Measurements from ENCODE around the gene C2CD2L. TPM values are rescaled to one million over a fixed set of nuclear protein-coding genes. Genes with fewer than 3 reads are reported as not detected.
"Not testable (repeated sequence)": the region's sequence is repeated elsewhere in the genome, so short reads cannot be mapped to it uniquely, and the experiment has no call there.

Gene C2CD2L
- total and polyA plus RNA-seq, 2 donors from 2014 or later: 16.0 to 17.7 TPM

DNA sequence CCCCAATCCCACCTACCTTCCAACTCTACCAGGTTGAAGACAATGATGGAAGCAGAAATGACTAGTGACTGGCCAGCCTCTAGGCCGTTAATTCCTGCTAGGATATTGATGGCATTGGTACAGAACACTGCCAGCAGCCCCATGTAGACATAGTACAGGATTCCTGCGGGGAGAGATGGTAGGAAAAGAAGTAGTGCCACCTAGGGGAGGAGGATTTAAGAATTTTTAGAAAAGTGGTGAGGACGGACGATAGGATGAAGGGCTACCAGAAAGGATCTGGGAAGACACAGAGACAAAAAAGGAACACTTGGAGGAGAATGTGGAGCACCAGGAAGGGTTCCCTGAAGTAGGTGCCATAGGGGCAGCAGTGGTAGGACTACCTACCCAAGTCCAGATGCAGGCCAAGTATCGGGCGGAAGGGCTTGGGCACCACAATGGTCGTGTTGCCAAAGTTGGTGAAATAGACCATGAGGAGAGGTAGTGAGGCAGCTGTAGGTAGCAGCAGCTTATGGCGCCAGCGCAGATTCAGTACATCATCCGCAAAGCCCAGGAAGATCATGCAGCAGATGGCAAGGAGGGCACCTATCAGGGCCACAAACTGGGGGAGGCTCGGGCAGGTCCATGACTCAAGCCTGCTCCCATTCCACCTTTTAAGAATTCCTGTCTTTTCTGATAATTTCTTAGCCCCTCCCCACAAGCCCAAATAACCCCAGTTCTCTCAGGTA, 6.7 kb upstream of the C2CD2L start:
- Histone ChIP-seq H3K9me3 (ENCODE audit: control insufficient read depth in 2 of 3, insufficient read depth in 1 of 3, low read length in 3 of 3) (no peaks in the 10 kb centered on the region), H3K4me1 (ENCODE audit: control insufficient read depth in 2 of 3, insufficient read depth in 2 of 3, low read depth in 1 of 3, low read length in 3 of 3) (peaks cover 0 to 12% (median 11%) of the 10 kb centered on the region in 3 donors), H3K36me3 (ENCODE audit: control insufficient read depth in 2 of 3, insufficient read depth in 3 of 3, low read length in 3 of 3) (peaks cover 4 to 11% (median 9%) of the 10 kb centered on the region in 3 donors), H3K27me3 (ENCODE audit: control insufficient read depth, insufficient read depth, low read length) (no peaks in the 10 kb centered on the region), H3K27ac (ENCODE audit: low read depth in 2 of 2, low read length in 2 of 2) (no peak overlapping the region), H3K9ac (ENCODE audit: low read length in 3 of 3) (peak overlapping the region in 1 of 3 donors; percentile 82), H3K4me3 (ENCODE audit: low read length in 3 of 3) (peak overlapping the region in 2 of 3 donors; percentile 71 to 91)
- FAIRE-seq (no peak), DNase-seq (no peak)
- intact Hi-C loops (cut with DNase I): no loop called here
- TF ChIP-seq, protein P1, sequence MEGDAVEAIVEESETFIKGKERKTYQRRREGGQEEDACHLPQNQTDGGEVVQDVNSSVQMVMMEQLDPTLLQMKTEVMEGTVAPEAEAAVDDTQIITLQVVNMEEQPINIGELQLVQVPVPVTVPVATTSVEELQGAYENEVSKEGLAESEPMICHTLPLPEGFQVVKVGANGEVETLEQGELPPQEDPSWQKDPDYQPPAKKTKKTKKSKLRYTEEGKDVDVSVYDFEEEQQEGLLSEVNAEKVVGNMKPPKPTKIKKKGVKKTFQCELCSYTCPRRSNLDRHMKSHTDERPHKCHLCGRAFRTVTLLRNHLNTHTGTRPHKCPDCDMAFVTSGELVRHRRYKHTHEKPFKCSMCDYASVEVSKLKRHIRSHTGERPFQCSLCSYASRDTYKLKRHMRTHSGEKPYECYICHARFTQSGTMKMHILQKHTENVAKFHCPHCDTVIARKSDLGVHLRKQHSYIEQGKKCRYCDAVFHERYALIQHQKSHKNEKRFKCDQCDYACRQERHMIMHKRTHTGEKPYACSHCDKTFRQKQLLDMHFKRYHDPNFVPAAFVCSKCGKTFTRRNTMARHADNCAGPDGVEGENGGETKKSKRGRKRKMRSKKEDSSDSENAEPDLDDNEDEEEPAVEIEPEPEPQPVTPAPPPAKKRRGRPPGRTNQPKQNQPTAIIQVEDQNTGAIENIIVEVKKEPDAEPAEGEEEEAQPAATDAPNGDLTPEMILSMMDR (IDR thresholded peaks at IDR 0.05; ENCODE audit: borderline replicate concordance, extremely low read depth, insufficient read depth): no peak

DNA sequence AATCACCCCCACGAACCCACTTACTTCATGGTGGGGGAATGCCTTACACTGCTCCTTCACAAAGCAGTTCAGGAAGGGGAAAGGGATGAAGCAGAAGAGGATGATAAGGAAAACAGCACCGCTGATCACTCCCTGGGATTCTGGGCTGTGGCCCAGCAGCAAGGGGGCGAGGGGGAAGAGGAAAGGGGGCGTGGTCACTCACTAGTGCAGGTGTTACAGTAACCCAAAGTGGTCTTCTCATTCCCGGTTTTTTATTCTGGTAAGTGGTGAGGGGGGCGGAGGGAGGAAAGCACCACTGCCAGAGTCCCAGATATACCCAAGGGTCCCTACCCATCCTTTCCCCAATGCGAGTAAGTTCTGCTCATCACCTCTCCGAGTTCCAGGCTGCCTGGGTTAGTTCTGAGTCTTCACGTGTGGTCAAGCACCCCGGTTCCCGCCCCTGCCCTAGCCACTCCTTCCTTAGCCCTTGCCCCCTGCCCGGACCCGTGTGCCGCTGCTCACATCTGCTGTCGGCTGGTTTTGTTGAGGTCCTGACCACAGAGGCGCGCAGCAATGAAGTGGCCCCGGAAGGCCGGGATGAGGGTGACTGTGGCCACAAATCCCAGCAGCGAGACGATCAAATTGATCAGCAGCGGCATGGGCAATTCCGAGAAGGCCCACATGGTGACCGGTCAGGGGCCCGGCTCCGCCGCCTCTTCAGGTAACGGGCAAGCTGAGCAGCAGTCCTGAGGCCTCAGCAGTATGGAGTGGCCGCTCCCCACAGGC, 6.0 kb upstream of the C2CD2L start:
- TF ChIP-seq, protein P1 (IDR thresholded peaks at IDR 0.05; ENCODE audit: borderline replicate concordance, extremely low read depth, insufficient read depth): peak; percentile 8
- Histone ChIP-seq H3K4me3 (ENCODE audit: low read length in 3 of 3) (peak overlapping the region; percentile 71 to 97 (median 91)), H3K9me3 (ENCODE audit: control insufficient read depth in 2 of 3, insufficient read depth in 1 of 3, low read length in 3 of 3) (no peaks in the 10 kb centered on the region), H3K9ac (ENCODE audit: low read length in 3 of 3) (peak overlapping the region; percentile 82 to 90 (median 88)), H3K36me3 (ENCODE audit: control insufficient read depth in 2 of 3, insufficient read depth in 3 of 3, low read length in 3 of 3) (peaks cover 4 to 11% (median 9%) of the 10 kb centered on the region in 3 donors), H3K27me3 (ENCODE audit: control insufficient read depth, insufficient read depth, low read length) (no peaks in the 10 kb centered on the region), H3K4me1 (ENCODE audit: control insufficient read depth in 2 of 3, insufficient read depth in 2 of 3, low read depth in 1 of 3, low read length in 3 of 3) (peaks cover 0 to 15% (median 12%) of the 10 kb centered on the region in 3 donors), H3K27ac (ENCODE audit: low read depth in 2 of 2, low read length in 2 of 2) (peak overlapping the region; percentile 95 to 97)
- FAIRE-seq (no peak), DNase-seq (peak in 2 of 5 donors; percentile 40 to 87)
- intact Hi-C loops (cut with DNase I): no loop called here

GRCh38 chr11:119101759-119102423, 5.3 kb upstream of the C2CD2L start, which contains the start of gene DPAGT1:
TSS of gene DPAGT1 (minus strand) at chr11:119101853. CDS start at chr11:119101655, 198 bp downstream.
- H3K27ac ChIP-seq (ENCODE audit: low read depth in 2 of 2, low read length in 2 of 2): peak within 1 kb of the TSS; percentile 95 to 97
- DNase-seq (peak; percentile 94 to 98 (median 94)), FAIRE-seq (peak; percentile 38)
- peaks cover 6 to 22% (median 19%) of the 10 kb centered on the region in 3 donors for H3K4me1 ChIP-seq (ENCODE audit: control insufficient read depth in 2 of 3, insufficient read depth in 2 of 3, low read depth in 1 of 3, low read length in 3 of 3)
- TF ChIP-seq, protein P1 (IDR thresholded peaks at IDR 0.05; ENCODE audit: borderline replicate concordance, extremely low read depth, insufficient read depth): no peak
- H3K9ac ChIP-seq (ENCODE audit: low read length in 3 of 3): peak within 1 kb of the TSS; percentile 82 to 90 (median 88)
- H3K4me3 ChIP-seq (ENCODE audit: low read length in 3 of 3): peak within 1 kb of the TSS; percentile 71 to 97 (median 91)
- intact Hi-C loops (cut with DNase I): no loop called here
- H3K36me3 ChIP-seq (ENCODE audit: control insufficient read depth in 2 of 3, insufficient read depth in 3 of 3, low read length in 3 of 3): peaks cover 4 to 10% (median 9%) of the 10 kb centered on the region in 3 donors
- H3K9me3 ChIP-seq (ENCODE audit: control insufficient read depth in 2 of 3, insufficient read depth in 1 of 3, low read length in 3 of 3): no peaks in the 10 kb centered on the region
- H3K27me3 ChIP-seq (ENCODE audit: control insufficient read depth, insufficient read depth, low read length): no peaks in the 10 kb centered on the region

GRCh38 chr11:119103161-119103664, 3.9 kb upstream of the C2CD2L start:
- DNase-seq; FAIRE-seq; H3K36me3 ChIP-seq (ENCODE audit: control insufficient read depth in 2 of 3, insufficient read depth in 3 of 3, low read length in 3 of 3); H3K27me3 ChIP-seq (ENCODE audit: control insufficient read depth, insufficient read depth, low read length); intact Hi-C loops (cut with DNase I); H3K9me3 ChIP-seq (ENCODE audit: control insufficient read depth in 2 of 3, insufficient read depth in 1 of 3, low read length in 3 of 3): not testable (repeated sequence)
- peak overlapping the region in 1 of 3 donors; percentile 82 for H3K9ac ChIP-seq (ENCODE audit: low read length in 3 of 3)
- H3K4me1 ChIP-seq (ENCODE audit: control insufficient read depth in 2 of 3, insufficient read depth in 2 of 3, low read depth in 1 of 3, low read length in 3 of 3): peaks cover 6 to 26% (median 20%) of the 10 kb centered on the region in 3 donors
- peak overlapping the region in 1 of 3 donors; percentile 71 for H3K4me3 ChIP-seq (ENCODE audit: low read length in 3 of 3)
- peak overlapping the region in 1 of 2 donors; percentile 59 for H3K27ac ChIP-seq (ENCODE audit: low read depth in 2 of 2, low read length in 2 of 2)

Measured in kidney (tissue), 14 donors.